Activated CD4-positive, alpha-beta T cell treated with anti-CD3 and anti-CD28 coated beads, Interleukin-2, amount 10 ng/mL, durations not matched to agents 7 days and 5 days (primary cell): ENCODE measurements around the gene IFT122. TPM values are rescaled to one million over a fixed set of nuclear protein-coding genes. Genes with fewer than 3 reads are reported as not detected.
"Not testable (repeated sequence)": the region's sequence is repeated elsewhere in the genome, so short reads cannot be mapped to it uniquely, and the experiment has no call there.

Experiments
- CTCF ChIA-PET: fragments of 350-600 bp; sonication (Branson Sonifier 250); formaldehyde crosslinking; loops from one replicate; lab custom pipeline; 2021; ENCODE audit warnings: antibody characterized with exemption; lab: Charles Lee
- POLR2A ChIA-PET: fragments of 350-600 bp; sonication (Branson Sonifier 250); formaldehyde crosslinking; loops from one replicate; lab custom pipeline; 2021; ENCODE audit warnings: antibody characterized with exemption; lab: Charles Lee
- DNase-seq: peaks from one replicate; pipeline ENCODE4 v3.0.0-alpha.2; 2020
- H3K27ac Mint-ChIP-seq: one replicate; pipeline ENCODE4 v1.8.0; 2021; ENCODE audit warnings: mild to moderate bottlenecking, moderate library complexity, mixed read lengths
- H3K27me3 Mint-ChIP-seq: one replicate; pipeline ENCODE4 v1.8.0; 2021; ENCODE audit warnings: mixed read lengths
- H3K36me3 Mint-ChIP-seq: one replicate; pipeline ENCODE4 v1.8.0; 2021; ENCODE audit warnings: low read depth, mixed read lengths
- H3K4me1 Mint-ChIP-seq: one replicate; pipeline ENCODE4 v1.8.0; 2021; ENCODE audit warnings: mixed read lengths
- H3K4me3 Mint-ChIP-seq: one replicate; pipeline ENCODE4 v1.8.0; 2021; ENCODE audit warnings: mild to moderate bottlenecking, moderate library complexity, mixed read lengths
- H3K9me3 Mint-ChIP-seq: one replicate; pipeline ENCODE4 v1.8.0; 2021; ENCODE audit warnings: mixed read lengths
- total RNA-seq, 2 experiments: library from RNA; stranded (reverse); gene quantifications; one replicate each; pipeline ENCODE4 v1.2.3, GENCODE V29; 2021

IFT122 gene
- total RNA-seq, 2 experiments from 2014 or later = 24.9 to 27.2 TPM

DNA sequence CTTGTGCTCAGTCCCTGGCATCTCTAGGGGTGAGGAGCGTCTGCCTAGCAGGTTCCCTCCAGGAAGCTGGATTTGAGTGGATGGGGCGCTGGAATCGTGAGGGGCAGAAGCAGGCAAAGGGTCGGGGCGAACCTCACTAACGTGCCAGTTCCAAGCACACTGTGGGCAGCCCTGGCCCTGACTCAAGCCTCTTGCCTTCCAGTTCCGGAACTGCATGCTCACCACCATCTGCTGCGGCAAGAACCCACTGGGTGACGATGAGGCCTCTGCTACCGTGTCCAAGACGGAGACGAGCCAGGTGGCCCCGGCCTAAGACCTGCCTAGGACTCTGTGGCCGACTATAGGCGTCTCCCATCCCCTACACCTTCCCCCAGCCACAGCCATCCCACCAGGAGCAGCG lies 93.4 kb downstream of the IFT122 start:
- POLR2A ChIA-PET = no interaction called here
- Mint-ChIP-seq H3K27ac (no peak overlapping the region), H3K9me3 (no peaks in the 10 kb centered on the region), H3K36me3 (no peaks in the 10 kb centered on the region), H3K4me3 (no peak overlapping the region), H3K27me3 (peaks cover 7% of the 10 kb centered on the region), H3K4me1 (no peaks in the 10 kb centered on the region)
- no peak for DNase-seq
- CTCF ChIA-PET = no interaction called here

GRCh38 chr3:129534428-129535027 lies 94.5 kb downstream of the IFT122 start:
- no peaks in the 10 kb centered on the region for H3K9me3 Mint-ChIP-seq
- POLR2A ChIA-PET = no interaction called here
- CTCF ChIA-PET = interaction anchor here (0.7 to 1.6 kb wide), 4 partner anchors 11 to 679 kb away, joined by 3 to 5 read pairs (median 4); no protein-coding TSS in a partner anchor
- no peak overlapping the region for H3K27ac Mint-ChIP-seq
- no peaks in the 10 kb centered on the region for H3K4me1 Mint-ChIP-seq
- no peak for DNase-seq
- H3K4me3 Mint-ChIP-seq = no peak overlapping the region
- H3K27me3 Mint-ChIP-seq = peaks cover 8% of the 10 kb centered on the region
- H3K36me3 Mint-ChIP-seq = no peaks in the 10 kb centered on the region

DNA sequence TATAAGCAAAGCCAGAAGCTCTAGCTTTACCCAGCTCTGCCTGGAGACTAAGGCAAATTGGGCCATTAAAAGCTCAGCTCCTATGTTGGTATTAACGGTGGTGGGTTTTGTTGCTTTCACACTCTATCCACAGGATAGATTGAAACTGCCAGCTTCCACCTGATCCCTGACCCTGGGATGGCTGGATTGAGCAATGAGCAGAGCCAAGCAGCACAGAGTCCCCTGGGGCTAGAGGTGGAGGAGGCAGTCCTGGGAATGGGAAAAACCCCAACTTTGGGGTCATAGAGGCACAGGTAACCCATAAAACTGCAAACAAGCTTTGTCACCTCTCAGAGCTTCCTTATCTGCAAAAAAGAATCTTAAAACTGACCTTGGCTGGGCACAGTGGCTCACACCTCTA lies 95.1 kb downstream of the IFT122 start:
- Mint-ChIP-seq H3K4me3 (no peak overlapping the region), H3K9me3 (no peaks in the 10 kb centered on the region), H3K36me3 (no peaks in the 10 kb centered on the region), H3K27me3 (peaks cover 8% of the 10 kb centered on the region), H3K4me1 (no peaks in the 10 kb centered on the region), H3K27ac (no peak overlapping the region)
- CTCF ChIA-PET = interaction anchor here (0.7 to 1.6 kb wide), 5 partner anchors 12 to 678 kb away, joined by 3 to 5 read pairs (median 4); no protein-coding TSS in a partner anchor
- POLR2A ChIA-PET = no interaction called here
- DNase-seq = no peak

GRCh38 chr3:129536374-129536667 lies 96.3 kb downstream of the IFT122 start:
- Mint-ChIP-seq H3K36me3 (no peaks in the 10 kb centered on the region), H3K9me3 (no peaks in the 10 kb centered on the region), H3K4me3 (no peak overlapping the region), H3K4me1 (no peaks in the 10 kb centered on the region), H3K27me3 (peaks cover 8% of the 10 kb centered on the region), H3K27ac (no peak overlapping the region)
- CTCF ChIA-PET = no interaction called here
- DNase-seq = no peak
- POLR2A ChIA-PET = no interaction called here

DNA sequence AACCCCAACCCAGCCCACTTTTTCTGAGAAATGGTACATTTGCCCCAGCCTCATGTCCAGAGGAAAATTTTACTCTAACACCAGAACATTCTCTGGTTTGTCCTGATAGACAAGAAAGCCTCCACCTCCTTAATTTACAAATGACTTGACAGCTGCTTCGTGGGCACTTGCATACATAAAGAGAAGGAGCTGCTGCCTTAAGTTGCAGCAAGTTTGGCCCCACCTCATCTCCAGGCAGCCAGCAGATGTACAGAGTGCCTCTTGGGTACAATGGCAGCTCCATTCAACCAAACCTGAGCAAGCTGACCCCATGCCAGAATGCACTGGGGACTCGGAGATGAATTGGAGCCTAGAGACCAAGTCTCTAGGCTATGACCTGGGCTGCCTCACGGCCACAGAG lies 96.8 kb downstream of the IFT122 start:
- no peaks in the 10 kb centered on the region for H3K36me3 Mint-ChIP-seq
- no peaks in the 10 kb centered on the region for H3K4me1 Mint-ChIP-seq
- H3K4me3 Mint-ChIP-seq = no peak overlapping the region
- ChIA-PET CTCF (interaction anchor here (2.1 kb wide), 1 partner anchor 26 kb away, joined by 4 read pairs; no protein-coding TSS in a partner anchor), POLR2A (interaction anchor here (0.7 kb wide), 1 partner anchor 47 kb away, joined by 4 read pairs; no protein-coding TSS in a partner anchor)
- DNase-seq = no peak
- no peak overlapping the region for H3K27ac Mint-ChIP-seq
- H3K27me3 Mint-ChIP-seq = peaks cover 8% of the 10 kb centered on the region
- no peaks in the 10 kb centered on the region for H3K9me3 Mint-ChIP-seq

- no peak for DNase-seq
- ChIA-PET POLR2A (no interaction called here), CTCF (interaction anchor here (1.3 kb wide), 1 partner anchor 13 kb away, joined by 6 read pairs; no protein-coding TSS in a partner anchor)
- Mint-ChIP-seq H3K27me3 (peaks cover 8% of the 10 kb centered on the region), H3K9me3 (no peaks in the 10 kb centered on the region), H3K36me3 (no peaks in the 10 kb centered on the region), H3K4me3 (no peak overlapping the region), H3K4me1 (no peaks in the 10 kb centered on the region), H3K27ac (no peak overlapping the region)
These were observed 99.2 kb downstream of the IFT122 start for GRCh38 chr3:129539206-129539605.

- Mint-ChIP-seq H3K9me3 (no peaks in the 10 kb centered on the region), H3K27ac (no peak overlapping the region), H3K27me3 (peaks cover 8% of the 10 kb centered on the region), H3K4me3 (no peak overlapping the region), H3K4me1 (no peaks in the 10 kb centered on the region), H3K36me3 (no peaks in the 10 kb centered on the region)
- POLR2A ChIA-PET = no interaction called here
- DNase-seq = no peak
- CTCF ChIA-PET = no interaction called here
These were observed 100.9 kb downstream of the IFT122 start for GRCh38 chr3:129540776-129541516.

- Mint-ChIP-seq H3K4me1 (no peaks in the 10 kb centered on the region), H3K4me3 (no peak overlapping the region), H3K9me3 (no peaks in the 10 kb centered on the region), H3K36me3 (no peaks in the 10 kb centered on the region), H3K27me3 (peaks cover 6% of the 10 kb centered on the region), H3K27ac (no peak overlapping the region)
- ChIA-PET CTCF (interaction anchor here (1.5 kb wide), 1 partner anchor 21 kb away, joined by 5 read pairs; no protein-coding TSS in a partner anchor), POLR2A (no interaction called here)
- no peak for DNase-seq
These were observed 102.7 kb downstream of the IFT122 start for GRCh38 chr3:129542747-129543146.

DNA sequence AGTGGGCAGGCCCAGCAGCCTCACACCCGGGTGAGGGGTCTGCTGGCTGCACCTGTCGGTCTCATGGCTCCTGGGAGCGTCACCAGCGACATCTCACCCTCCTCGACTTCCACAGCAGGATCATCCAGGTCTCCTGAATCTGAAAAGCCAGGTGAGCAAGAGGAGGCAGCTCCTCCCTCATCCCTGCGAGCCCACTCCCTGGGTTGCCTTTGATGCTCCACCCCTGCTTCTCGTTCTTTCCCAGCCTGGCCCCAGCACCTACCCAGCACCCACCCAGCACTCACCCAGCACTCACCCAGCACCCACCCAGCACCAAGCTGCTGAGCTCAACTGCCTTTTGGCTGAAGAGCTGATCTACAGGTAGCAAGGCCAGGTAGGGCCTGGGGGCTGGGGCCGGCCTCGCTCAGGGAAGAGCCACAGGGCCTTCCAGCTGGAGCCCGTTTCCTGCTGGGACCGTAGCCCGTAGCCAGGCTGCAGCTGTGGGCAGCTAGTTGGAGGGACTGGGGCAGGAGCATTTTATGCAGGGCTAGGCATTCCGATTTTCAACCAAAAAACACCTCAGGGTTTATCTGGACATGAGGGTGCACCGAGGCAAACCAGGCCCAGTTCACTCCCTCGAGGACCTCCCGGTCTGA lies 103.2 kb downstream of the IFT122 start, which contains the start of gene H1-8:
Gene H1-8, plus strand, starts transcription at position 20 of the 635 bp plus-strand sequence. Its CDS starts 44 bp downstream, at position 64.
- POLR2A ChIA-PET = no interaction called here

GRCh38 chr3:129543999-129544398 lies 104.0 kb downstream of the IFT122 start:
- no peak overlapping the region for H3K4me3 Mint-ChIP-seq
- CTCF ChIA-PET = interaction anchor here (0.9 kb wide), 1 partner anchor 24 kb away, joined by 3 read pairs; no protein-coding TSS in a partner anchor
- H3K27ac Mint-ChIP-seq = no peak overlapping the region
- no peaks in the 10 kb centered on the region for H3K4me1 Mint-ChIP-seq
- no peaks in the 10 kb centered on the region for H3K9me3 Mint-ChIP-seq
- no peaks in the 10 kb centered on the region for H3K36me3 Mint-ChIP-seq
- no peak for DNase-seq
- H3K27me3 Mint-ChIP-seq = no peaks in the 10 kb centered on the region
- POLR2A ChIA-PET = no interaction called here

More for the DNA sequence above, 103.2 kb downstream of the IFT122 start, which contains the start of gene H1-8:
- Mint-ChIP-seq H3K9me3 (no peaks in the 10 kb centered on the region), H3K36me3 (no peaks in the 10 kb centered on the region), H3K4me3 (no peak within 1 kb of the TSS), H3K27me3 (peaks cover 2% of the 10 kb centered on the region), H3K4me1 (no peaks in the 10 kb centered on the region), H3K27ac (no peak within 1 kb of the TSS)
- no peak for DNase-seq
- CTCF ChIA-PET = interaction anchor here (1.5 kb wide), 1 partner anchor 21 kb away, joined by 5 read pairs; no protein-coding TSS in a partner anchor

- H3K4me3 Mint-ChIP-seq, H3K27me3 Mint-ChIP-seq, DNase-seq, H3K27ac Mint-ChIP-seq, H3K9me3 Mint-ChIP-seq, H3K36me3 Mint-ChIP-seq, H3K4me1 Mint-ChIP-seq, POLR2A ChIA-PET: not testable (repeated sequence)
- CTCF ChIA-PET = interaction anchor here (0.9 kb wide), 1 partner anchor 47 kb away, joined by 3 read pairs; no protein-coding TSS in a partner anchor
These were observed 105.9 kb downstream of the IFT122 start for GRCh38 chr3:129545951-129546350.

DNA sequence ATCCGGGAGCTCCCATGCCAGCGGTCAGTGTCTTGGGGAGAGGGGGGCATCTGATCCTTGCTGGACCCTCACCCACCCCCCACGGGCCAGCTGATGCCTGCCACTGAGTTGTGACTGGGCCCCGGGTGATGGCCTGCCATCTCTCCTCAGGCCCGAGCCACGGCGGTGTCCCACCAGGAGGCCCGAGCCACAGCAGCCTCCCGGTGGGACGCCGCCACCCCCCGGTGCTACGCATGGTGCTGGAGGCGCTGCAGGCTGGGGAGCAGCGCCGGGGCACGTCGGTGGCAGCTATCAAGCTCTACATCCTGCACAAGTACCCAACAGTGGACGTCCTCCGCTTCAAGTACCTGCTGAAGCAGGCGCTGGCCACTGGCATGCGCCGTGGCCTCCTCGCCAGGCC lies 107.2 kb downstream of the IFT122 start:
- peaks cover 6% of the 10 kb centered on the region for H3K27me3 Mint-ChIP-seq
- H3K4me3 Mint-ChIP-seq = no peak overlapping the region
- no peaks in the 10 kb centered on the region for H3K36me3 Mint-ChIP-seq
- CTCF ChIA-PET = interaction anchor here (0.9 kb wide), 1 partner anchor 20 kb away, joined by 3 read pairs; no protein-coding TSS in a partner anchor
- no peaks in the 10 kb centered on the region for H3K4me1 Mint-ChIP-seq
- POLR2A ChIA-PET = no interaction called here
- H3K27ac Mint-ChIP-seq = no peak overlapping the region
- H3K9me3 Mint-ChIP-seq = no peaks in the 10 kb centered on the region
- no peak for DNase-seq
